HepG2 (cell line): ENCODE results near the gene ABCB8. TPM values are rescaled to one million over a fixed set of nuclear protein-coding genes. Genes with fewer than 3 reads are reported as not detected.
A peak's percentile ranks its signal among the peaks of the same experiment; 100 is the strongest.

Source experiments
- ATAC-seq: fragments of 200-7000 bp; cut with Tn5 transposase; 3 replicates; pipeline ENCODE4 v1.9.1; 2020; ENCODE audit warnings: mild to moderate bottlenecking, moderate library complexity
- BruUV-seq: library from RNA; stranded (reverse); fragments of 400-500 nt; replicated peaks from 2 replicates; lab custom pipeline; 2021; lab: Mats Ljungman, UMichigan
- CTCF ChIA-PET: fragments of 300-600 bp; formaldehyde crosslinking; extraction: SDS; loops from one replicate; lab custom pipeline; 2021; ENCODE audit warnings: low total read pairs, inconsistent platforms, low intra/inter-chr PET ratio; lab: Yijun Ruan, JAX
- POLR2A ChIA-PET: fragments of 350-600 bp; sonication (Branson Sonifier 250); formaldehyde crosslinking; loops from one replicate; lab custom pipeline; 2020; ENCODE audit warnings: antibody characterized with exemption, inconsistent platforms; lab: Yijun Ruan, JAX
- DNase-seq: peaks from one replicate; pipeline ENCODE4 v3.0.0-alpha.2; 2015; ENCODE audit warnings: low spot score
- FAIRE-seq: peaks from 3 replicates; lab custom pipeline; 2011; peaks lifted over from hg19 to GRCh38; lab: Jason Lieb, UNC
- H2AFZ ChIP-seq: one replicate; pipeline ENCODE4 v1.6.1; 2011; ENCODE audit warnings: low read length, inconsistent platforms
- H3K27ac ChIP-seq: fragments of 300-600 bp; 3 replicates; pipeline ENCODE4 v1.8.0; 2011; ENCODE audit warnings: mixed run types, mild to moderate bottlenecking, mixed read lengths, low read length, inconsistent platforms; ENCODE audit not compliant: insufficient read depth; ENCODE audit errors: extremely low read length
- H3K27me3 ChIP-seq, 2 experiments: fragments of 200-600 bp in 1 of 2; 2 replicates in 1 of 2; 3 replicates in 1 of 2; pipeline versions ENCODE4 v1.6.0 to v1.8.0; 2011; ENCODE audit warnings: low read length in 2 of 2, mild to moderate bottlenecking in 2 of 2, moderate library complexity in 2 of 2, inconsistent platforms in 1 of 2; ENCODE audit not compliant: insufficient read depth in 2 of 2, control insufficient read depth in 1 of 2
- H3K36me3 ChIP-seq, 2 experiments: fragments of 200-600 bp in 1 of 2; replicated peaks in 1 of 2; 2 replicates in 1 of 2; 3 replicates in 1 of 2; pipeline versions ENCODE4 v1.5.1 to v1.8.0; 2011; ENCODE audit warnings: low read length in 2 of 2, inconsistent platforms in 1 of 2; ENCODE audit not compliant: insufficient read depth in 2 of 2, control insufficient read depth in 1 of 2
- H3K4me1 ChIP-seq: 2 replicates; pipeline ENCODE4 v1.5.1; 2012; ENCODE audit warnings: low read length, inconsistent platforms; ENCODE audit not compliant: insufficient read depth
- H3K4me2 ChIP-seq: 2 replicates; pipeline ENCODE4 v1.6.0; 2011; ENCODE audit warnings: low read depth, low read length, inconsistent platforms
- H3K4me3 ChIP-seq, 3 experiments: fragments of 200-600 bp in 1 of 3; sonication (generic), shearing (Covaris generic) in 1 of 3; replicated peaks in 1 of 3; 2 replicates each; pipeline ENCODE4 v1.5.1; 2011 to 2016; ENCODE audit warnings: low read length in 3 of 3, inconsistent platforms in 2 of 3, low read depth in 2 of 3, mild to moderate bottlenecking in 2 of 3, control low read depth in 1 of 3, mixed read lengths in 1 of 3; ENCODE audit not compliant: insufficient read depth in 1 of 3
- H3K79me2 ChIP-seq: one replicate; pipeline ENCODE4 v1.6.1; 2011; ENCODE audit warnings: low read length, inconsistent platforms; ENCODE audit not compliant: insufficient read depth
- H3K9ac ChIP-seq: 2 replicates; pipeline ENCODE4 v1.6.0; 2011; ENCODE audit warnings: mild to moderate bottlenecking, low read depth, low read length, inconsistent platforms; ENCODE audit not compliant: insufficient read depth
- H3K9me3 ChIP-seq: 2 replicates; pipeline ENCODE4 v1.5.1; 2012; ENCODE audit warnings: mild to moderate bottlenecking, low read length
- H4K20me1 ChIP-seq: 2 replicates; pipeline ENCODE4 v1.6.0; 2011; ENCODE audit warnings: inconsistent platforms, mild to moderate bottlenecking, low read length, moderate library complexity; ENCODE audit not compliant: insufficient read depth
- ATF1 ChIP-seq: IDR thresholded peaks from 2 replicates; pipeline ENCODE4 v1.6.1; 2016; ENCODE audit warnings: mild to moderate bottlenecking, control low read depth
- EED ChIP-seq: sonication (generic); formaldehyde crosslinking; IDR thresholded peaks from 2 replicates; pipeline ENCODE4 v1.5.0; 2020; ENCODE audit warnings: mild to moderate bottlenecking, missing genetic modification reagents
- FOXA1 ChIP-seq, 2 experiments: fragments of 450-650 bp in 1 of 2; sonication (generic) in 1 of 2; formaldehyde crosslinking in 1 of 2; IDR thresholded peaks; 2 replicates each; pipeline versions ENCODE4 v1.4.0 to v1.6.1; 2016 to 2020; ENCODE audit warnings: missing genetic modification reagents in 1 of 2
- HNRNPL ChIP-seq: fragments of 200-400 bp; formaldehyde crosslinking; IDR thresholded peaks from 2 replicates; pipeline ENCODE4 v1.6.1; 2017; ENCODE audit warnings: mild to moderate bottlenecking, low read depth, low read length
- KLF9 ChIP-seq: IDR thresholded peaks from 2 replicates; pipeline ENCODE4 v1.6.1; 2016; ENCODE audit warnings: low read depth
- MED8 ChIP-seq: sonication (generic); formaldehyde crosslinking; IDR thresholded peaks from 2 replicates; pipeline ENCODE4 v1.8.1; 2023; ENCODE audit warnings: mild to moderate bottlenecking, missing genetic modification reagents; ENCODE audit not compliant: insufficient replicate concordance
- NCOA1 ChIP-seq: sonication (generic); formaldehyde crosslinking; IDR thresholded peaks from 2 replicates; pipeline ENCODE4 v1.9.0; 2021; ENCODE audit warnings: missing genetic modification reagents
- PAF1 ChIP-seq: IDR thresholded peaks from 2 replicates; pipeline ENCODE4 v1.6.1; 2016; ENCODE audit warnings: missing genetic modification reagents, missing compliant biosample characterization
- RCOR2 ChIP-seq: IDR thresholded peaks from 2 replicates; pipeline ENCODE4 v1.6.1; 2016; ENCODE audit warnings: missing biosample characterization, missing genetic modification reagents
- SIN3A ChIP-seq: IDR thresholded peaks from 2 replicates; pipeline ENCODE4 v1.6.1; 2011; ENCODE audit warnings: low read depth, mild to moderate bottlenecking, control low read depth, low read length, borderline replicate concordance
- TAF15 ChIP-seq: fragments of 200-400 bp; formaldehyde crosslinking; IDR thresholded peaks from one replicate; pipeline ENCODE4 v1.6.1; 2018; ENCODE audit warnings: mild to moderate bottlenecking, low read depth, low read length; ENCODE audit not compliant: poor library complexity, severe bottlenecking
- ZNF12 ChIP-seq: sonication (generic); formaldehyde crosslinking; IDR thresholded peaks from 2 replicates; pipeline ENCODE4 v1.5.0; 2020; ENCODE audit warnings: missing genetic modification reagents
- ZNF20 ChIP-seq: sonication (generic); formaldehyde crosslinking; IDR thresholded peaks from 2 replicates; pipeline ENCODE4 v1.4.0; 2020; ENCODE audit warnings: mild to moderate bottlenecking, moderate library complexity, missing genetic modification reagents
- ZNF274 ChIP-seq: sonication (generic); formaldehyde crosslinking; IDR thresholded peaks from 2 replicates; pipeline ENCODE4 v1.5.1; 2020; ENCODE audit warnings: mild to moderate bottlenecking, missing genetic modification reagents
- ZNF430 ChIP-seq: sonication (generic); formaldehyde crosslinking; IDR thresholded peaks from 2 replicates; pipeline ENCODE4 v1.9.0; 2021; ENCODE audit warnings: mild to moderate bottlenecking, missing genetic modification reagents
- ZNF569 ChIP-seq: sonication (generic); formaldehyde crosslinking; IDR thresholded peaks from 2 replicates; pipeline ENCODE4 v1.5.0; 2020; ENCODE audit warnings: mild to moderate bottlenecking, missing genetic modification reagents, moderate library complexity, borderline replicate concordance
- ZNF747 ChIP-seq: sonication (generic); formaldehyde crosslinking; IDR thresholded peaks from 2 replicates; pipeline ENCODE4 v1.8.1; 2023; ENCODE audit warnings: missing genetic modification reagents, mild to moderate bottlenecking, borderline replicate concordance
- ZSCAN29 ChIP-seq: sonication (generic); formaldehyde crosslinking; conservative IDR thresholded peaks from 2 replicates; pipeline ENCODE4 v1.4.0; 2020; ENCODE audit warnings: mild to moderate bottlenecking, missing genetic modification reagents
- WGBS: methylation state at CpG from one replicate; pipeline ENCODE4 v1.1.6; 2017; ENCODE audit warnings: low lambda C conversion rate; 5-methylcytosine and 5-hydroxymethylcytosine counted together
- in situ Hi-C: cut with HindIII; loops from 2 replicates; pipeline ENCODE4 v1.10.0; 2017; ENCODE audit warnings: low pct_unique_long_range_greater_than_20kb; ENCODE audit not compliant: extremely low pct_ligation_motif_present
- intact Hi-C: fragments of 100-400 bp; cut with micrococcal nuclease; formaldehyde crosslinking; loops from one replicate; pipeline ENCODE4 v1.10.0; 2022; ENCODE audit not compliant: unreplicated experiment
- polyA plus RNA-seq, 8 experiments: library from polyadenylated mRNA; depleted of rRNA in 3 of 8; stranded (reverse) in 7 of 8; unstranded in 1 of 8; fragments of >200 nt; fragmentation: Illumina TruSeq in 4 of 8; extraction: Trizol in 4 of 8; gene quantifications; 2 replicates each; pipeline versions ENCODE4 v1.2.1 to v1.2.3, GENCODE V29; 2011 to 2016; ENCODE audit warnings: low read depth in 4 of 8, missing spikeins in 1 of 8, mixed read lengths in 1 of 8; ENCODE audit not compliant: insufficient read depth in 1 of 8
- total RNA-seq, 5 experiments: library from RNA; depleted of rRNA; stranded (reverse); fragments of >200 nt; fragmentation: Illumina TruSeq; extraction: Trizol; gene quantifications; 2 replicates each; pipeline ENCODE4 v1.2.3, GENCODE V29; 2016; ENCODE audit warnings: low read depth in 1 of 5
- TF ChIP-seq, protein P1 (sequence below): sonication (generic); formaldehyde crosslinking; IDR thresholded peaks from 2 replicates; pipeline ENCODE4 v1.4.0; 2020; ENCODE audit warnings: mild to moderate bottlenecking, low read depth, missing genetic modification reagents

Gene ABCB8
- total and polyA plus RNA-seq, 2 of the 13 experiments (the other 11 are each of a cell fraction or from before 2014, with no cell fraction given): 6.6 to 16.7 TPM

DNA sequence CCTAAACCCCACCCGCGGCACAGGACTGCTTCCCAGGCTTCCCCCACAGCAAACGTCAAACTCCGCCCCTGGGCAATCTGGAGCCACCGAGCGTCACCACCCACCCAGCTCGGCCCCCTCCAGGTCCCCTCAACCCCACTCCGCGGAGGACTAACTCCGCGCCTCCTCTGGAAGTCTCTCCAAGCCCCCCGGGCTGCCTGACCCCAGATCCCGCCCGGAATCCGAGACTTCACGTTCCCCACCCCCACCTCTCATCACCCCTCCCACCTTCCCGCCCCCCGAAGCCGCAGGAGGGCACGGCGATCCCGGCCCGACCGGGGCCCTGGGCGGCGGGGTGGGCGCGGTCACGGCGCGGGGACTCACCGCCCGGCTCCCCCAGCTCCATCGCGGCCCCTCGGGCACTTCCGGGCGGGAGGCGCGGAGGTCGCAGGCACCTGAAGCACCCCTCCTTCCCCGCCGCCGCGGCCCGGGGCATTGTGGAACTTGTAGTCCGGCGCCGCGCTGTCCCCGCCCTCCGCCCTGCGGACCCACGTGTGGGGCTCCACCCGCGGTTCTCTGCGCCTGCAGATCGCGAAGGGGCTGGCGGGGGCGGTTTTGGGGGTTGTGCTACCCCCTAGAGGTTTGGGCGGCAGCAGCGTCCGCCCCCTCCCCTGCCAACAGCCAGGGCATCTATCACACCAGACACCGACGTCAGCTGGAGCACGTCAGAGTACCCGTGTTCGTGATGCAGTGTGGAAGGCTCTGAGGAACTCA lies 55.0 kb downstream of the ABCB8 start, which contains the start of gene TMUB1 (continued):
- TF ChIP-seq FOXA1 (IDR thresholded peaks at IDR 0.05): no peak
- no peak for TF ChIP-seq FOXA1 (CRISPR knock-in tag; IDR thresholded peaks at IDR 0.05)
- no peak for TF ChIP-seq MED8 (CRISPR knock-in tag)
- TF ChIP-seq PAF1 (CRISPR knock-in tag): no peak
- TF ChIP-seq ATF1 (CRISPR knock-in tag): no peak
- TF ChIP-seq NCOA1: no peak
- TF ChIP-seq ZSCAN29 (CRISPR knock-in tag): no peak
- TF ChIP-seq ZNF12 (CRISPR knock-in tag): no peak
- no peak for TF ChIP-seq EED
- 0 out of 2 replicates have a peak, but pooled peaks have one; percentile 34 for TF ChIP-seq SIN3A
- no peak for TF ChIP-seq ZNF569 (CRISPR knock-in tag)

DNA sequence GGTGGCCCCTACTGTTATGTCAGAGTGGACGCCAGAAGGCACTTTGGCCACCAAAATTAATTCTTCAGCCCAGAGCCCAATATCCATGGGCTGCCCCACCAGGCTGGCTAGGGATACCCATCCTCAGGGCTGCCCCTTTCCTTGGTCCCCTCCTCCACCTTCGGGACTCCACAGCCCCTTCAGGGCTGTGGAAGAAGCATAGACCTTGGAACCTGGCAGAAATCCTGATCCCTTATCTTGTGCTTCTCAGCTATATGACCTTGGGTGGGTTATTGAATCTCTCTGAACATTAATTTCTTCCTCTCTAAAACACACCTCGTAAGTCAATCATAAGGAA lies 55.5 kb downstream of the ABCB8 start:
- H3K4me2 ChIP-seq: peak overlapping the region; percentile 97
- H3K79me2 ChIP-seq: peaks cover 53% of the 10 kb centered on the region
- ATAC-seq: no peak
- H4K20me1 ChIP-seq: peaks cover 11% of the 10 kb centered on the region; the same call in 1 of the 2 replicates
- 0 out of 5 replicates have a peak, but pooled peaks cover 0 to 1% of the 10 kb centered on the region in 2 experiments for H3K36me3 ChIP-seq
- intact Hi-C loops (loop anchor here (10.0 kb wide), 1 partner anchor 161 kb away; the partner anchor contains the start of gene SMARCD3), in situ Hi-C loops (no loop called here)
- H2AFZ ChIP-seq: no peak overlapping the region
- H3K27me3 ChIP-seq: no peaks in the 10 kb centered on the region; a peak in 1 of 5 replicates
- H3K27ac ChIP-seq: no peak overlapping the region
- BruUV-seq: no TSS peak
- no peak for FAIRE-seq
- peaks cover 58% of the 10 kb centered on the region for H3K4me1 ChIP-seq
- whole genome bisulfite sequencing: 40% methylated on average over 2 of the region's 3 CpGs
- 0 out of 2 replicates have a peak overlapping the region, but pooled peaks have one; percentile 100 for H3K9ac ChIP-seq
- ChIA-PET CTCF (no interaction called here), POLR2A (interaction anchor here (3.8 kb wide), 1 partner anchor 22 kb away, joined by 144 read pairs; no protein-coding TSS in a partner anchor)
- no peak for DNase-seq
- no peaks in the 10 kb centered on the region for H3K9me3 ChIP-seq
- H3K4me3 ChIP-seq: peak overlapping the region; percentile 85 to 96 (median 88); a peak in 5 of 6 replicates
- TF ChIP-seq ZNF430 (CRISPR knock-in tag) (no peak), KLF9 (no peak), ZNF20 (CRISPR knock-in tag) (no peak), RCOR2 (CRISPR knock-in tag) (no peak), ZNF274 (CRISPR knock-in tag) (no peak), TAF15 (no peak), ZNF747 (CRISPR knock-in tag) (no peak), HNRNPL (no peak)
- TF ChIP-seq, protein P1, sequence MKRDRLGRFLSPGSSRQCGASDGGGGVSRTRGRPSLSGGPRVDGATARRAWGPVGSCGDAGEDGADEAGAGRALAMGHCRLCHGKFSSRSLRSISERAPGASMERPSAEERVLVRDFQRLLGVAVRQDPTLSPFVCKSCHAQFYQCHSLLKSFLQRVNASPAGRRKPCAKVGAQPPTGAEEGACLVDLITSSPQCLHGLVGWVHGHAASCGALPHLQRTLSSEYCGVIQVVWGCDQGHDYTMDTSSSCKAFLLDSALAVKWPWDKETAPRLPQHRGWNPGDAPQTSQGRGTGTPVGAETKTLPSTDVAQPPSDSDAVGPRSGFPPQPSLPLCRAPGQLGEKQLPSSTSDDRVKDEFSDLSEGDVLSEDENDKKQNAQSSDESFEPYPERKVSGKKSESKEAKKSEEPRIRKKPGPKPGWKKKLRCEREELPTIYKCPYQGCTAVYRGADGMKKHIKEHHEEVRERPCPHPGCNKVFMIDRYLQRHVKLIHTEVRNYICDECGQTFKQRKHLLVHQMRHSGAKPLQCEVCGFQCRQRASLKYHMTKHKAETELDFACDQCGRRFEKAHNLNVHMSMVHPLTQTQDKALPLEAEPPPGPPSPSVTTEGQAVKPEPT (CRISPR knock-in tag): no peak
